ENCODE data around the gene TCEANC. TPM values are rescaled to one million over a fixed set of nuclear protein-coding genes. Genes with fewer than 3 reads are reported as not detected.
"Not testable (repeated sequence)": the region's sequence is repeated elsewhere in the genome, so short reads cannot be mapped to it uniquely, and the experiment has no call there.

Gene TCEANC
- polyA plus RNA-seq, 1 donor from 2014 or later = 5.0 TPM

DNA sequence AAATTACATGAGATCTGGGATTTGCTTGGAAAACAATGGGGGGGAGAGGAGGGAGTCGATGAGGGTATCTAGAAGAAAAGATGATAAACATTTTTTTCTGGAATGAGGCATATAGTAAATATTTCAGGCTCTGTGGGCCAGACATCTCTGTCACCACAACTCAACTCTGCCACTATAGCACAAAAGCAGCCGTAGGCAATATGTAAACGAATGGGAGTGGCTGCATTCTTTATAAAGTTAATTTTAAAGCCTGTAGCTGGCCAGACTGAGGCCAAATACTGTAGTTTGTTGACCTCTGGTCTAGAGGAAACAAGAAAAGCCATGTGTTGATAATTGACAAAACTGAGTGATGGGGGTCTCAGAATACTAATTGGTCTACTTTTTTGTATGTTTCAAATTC, 14.1 kb upstream of the TCEANC start:
- Histone ChIP-seq H3K4me3 (ENCODE audit: low read length) (no peak overlapping the region), H3K36me3 (ENCODE audit: insufficient read depth, low read length) (no peaks in the 10 kb centered on the region), H3K9me2 (ENCODE audit: insufficient read depth, low read length) (no peaks in the 10 kb centered on the region), H3K27ac (ENCODE audit: low read length) (no peak overlapping the region), H3K4me2 (ENCODE audit: low read length) (no peak overlapping the region), H3F3A (ENCODE audit: insufficient read depth, low read length, poor library complexity, severe bottlenecking) (no peaks in the 10 kb centered on the region), H2AFZ (ENCODE audit: low read depth, low read length) (no peak overlapping the region), H3K9me3 (ENCODE audit: low read length) (no peaks in the 10 kb centered on the region), H3K79me2 (replicated peaks; ENCODE audit: insufficient read depth, low read length) (no peaks in the 10 kb centered on the region), H4K20me1 (ENCODE audit: insufficient read depth) (no peaks in the 10 kb centered on the region), H3K27me3 (ENCODE audit: insufficient read depth, low read depth, low read length) (no peaks in the 10 kb centered on the region), H3K9ac (ENCODE audit: low read length) (no peak overlapping the region)
- TF ChIP-seq, protein P1, sequence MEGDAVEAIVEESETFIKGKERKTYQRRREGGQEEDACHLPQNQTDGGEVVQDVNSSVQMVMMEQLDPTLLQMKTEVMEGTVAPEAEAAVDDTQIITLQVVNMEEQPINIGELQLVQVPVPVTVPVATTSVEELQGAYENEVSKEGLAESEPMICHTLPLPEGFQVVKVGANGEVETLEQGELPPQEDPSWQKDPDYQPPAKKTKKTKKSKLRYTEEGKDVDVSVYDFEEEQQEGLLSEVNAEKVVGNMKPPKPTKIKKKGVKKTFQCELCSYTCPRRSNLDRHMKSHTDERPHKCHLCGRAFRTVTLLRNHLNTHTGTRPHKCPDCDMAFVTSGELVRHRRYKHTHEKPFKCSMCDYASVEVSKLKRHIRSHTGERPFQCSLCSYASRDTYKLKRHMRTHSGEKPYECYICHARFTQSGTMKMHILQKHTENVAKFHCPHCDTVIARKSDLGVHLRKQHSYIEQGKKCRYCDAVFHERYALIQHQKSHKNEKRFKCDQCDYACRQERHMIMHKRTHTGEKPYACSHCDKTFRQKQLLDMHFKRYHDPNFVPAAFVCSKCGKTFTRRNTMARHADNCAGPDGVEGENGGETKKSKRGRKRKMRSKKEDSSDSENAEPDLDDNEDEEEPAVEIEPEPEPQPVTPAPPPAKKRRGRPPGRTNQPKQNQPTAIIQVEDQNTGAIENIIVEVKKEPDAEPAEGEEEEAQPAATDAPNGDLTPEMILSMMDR (IDR thresholded peaks at IDR 0.05; ENCODE audit: poor library complexity, severe bottlenecking) = no peak
- no peak for TF ChIP-seq MXI1 (conservative IDR thresholded peaks at IDR 0.05; ENCODE audit: poor library complexity, severe bottlenecking)
- no peak for TF ChIP-seq POLR2AphosphoS5 (IDR thresholded peaks at IDR 0.05)
- no peak for TF ChIP-seq EP300 (conservative IDR thresholded peaks at IDR 0.05; ENCODE audit: poor library complexity, severe bottlenecking)
- TF ChIP-seq, protein P2, sequence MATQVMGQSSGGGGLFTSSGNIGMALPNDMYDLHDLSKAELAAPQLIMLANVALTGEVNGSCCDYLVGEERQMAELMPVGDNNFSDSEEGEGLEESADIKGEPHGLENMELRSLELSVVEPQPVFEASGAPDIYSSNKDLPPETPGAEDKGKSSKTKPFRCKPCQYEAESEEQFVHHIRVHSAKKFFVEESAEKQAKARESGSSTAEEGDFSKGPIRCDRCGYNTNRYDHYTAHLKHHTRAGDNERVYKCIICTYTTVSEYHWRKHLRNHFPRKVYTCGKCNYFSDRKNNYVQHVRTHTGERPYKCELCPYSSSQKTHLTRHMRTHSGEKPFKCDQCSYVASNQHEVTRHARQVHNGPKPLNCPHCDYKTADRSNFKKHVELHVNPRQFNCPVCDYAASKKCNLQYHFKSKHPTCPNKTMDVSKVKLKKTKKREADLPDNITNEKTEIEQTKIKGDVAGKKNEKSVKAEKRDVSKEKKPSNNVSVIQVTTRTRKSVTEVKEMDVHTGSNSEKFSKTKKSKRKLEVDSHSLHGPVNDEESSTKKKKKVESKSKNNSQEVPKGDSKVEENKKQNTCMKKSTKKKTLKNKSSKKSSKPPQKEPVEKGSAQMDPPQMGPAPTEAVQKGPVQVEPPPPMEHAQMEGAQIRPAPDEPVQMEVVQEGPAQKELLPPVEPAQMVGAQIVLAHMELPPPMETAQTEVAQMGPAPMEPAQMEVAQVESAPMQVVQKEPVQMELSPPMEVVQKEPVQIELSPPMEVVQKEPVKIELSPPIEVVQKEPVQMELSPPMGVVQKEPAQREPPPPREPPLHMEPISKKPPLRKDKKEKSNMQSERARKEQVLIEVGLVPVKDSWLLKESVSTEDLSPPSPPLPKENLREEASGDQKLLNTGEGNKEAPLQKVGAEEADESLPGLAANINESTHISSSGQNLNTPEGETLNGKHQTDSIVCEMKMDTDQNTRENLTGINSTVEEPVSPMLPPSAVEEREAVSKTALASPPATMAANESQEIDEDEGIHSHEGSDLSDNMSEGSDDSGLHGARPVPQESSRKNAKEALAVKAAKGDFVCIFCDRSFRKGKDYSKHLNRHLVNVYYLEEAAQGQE (IDR thresholded peaks at IDR 0.05; ENCODE audit: borderline replicate concordance) = no peak
- no peak for TF ChIP-seq TAF1 (IDR thresholded peaks at IDR 0.05; ENCODE audit: low read depth)
- no peak for TF ChIP-seq SMC3 (conservative IDR thresholded peaks at IDR 0.05; ENCODE audit: poor library complexity)
- TF ChIP-seq EZH2 (IDR thresholded peaks at IDR 0.05; ENCODE audit: borderline replicate concordance, insufficient read depth, low read length, poor library complexity, severe bottlenecking) = no peak
- TF ChIP-seq RAD21 (conservative IDR thresholded peaks at IDR 0.05) = no peak

DNA sequence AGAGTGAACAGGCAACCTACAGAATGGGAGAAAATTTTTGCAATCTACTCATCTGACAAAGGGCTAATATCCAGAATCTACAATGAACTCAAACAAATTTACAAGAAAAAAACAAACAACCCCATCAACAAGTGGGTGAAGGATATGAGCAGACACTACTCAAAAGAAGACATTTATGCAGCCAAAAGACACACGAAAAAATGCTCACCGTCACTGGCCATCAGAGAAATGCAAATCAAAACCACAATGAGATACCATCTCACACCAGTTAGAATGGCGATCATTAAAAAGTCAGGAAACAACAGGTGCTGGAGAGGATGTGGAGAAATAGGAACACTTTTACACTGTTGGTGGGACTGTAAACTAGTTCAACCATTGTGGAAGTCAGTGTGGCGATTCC, 11.3 kb upstream of the TCEANC start:
- not testable (repeated sequence) for H3K4me3 ChIP-seq (ENCODE audit: low read length); H3K9ac ChIP-seq (ENCODE audit: low read length); H3K36me3 ChIP-seq (ENCODE audit: insufficient read depth, low read length); H3F3A ChIP-seq (ENCODE audit: insufficient read depth, low read length, poor library complexity, severe bottlenecking); H3K4me2 ChIP-seq (ENCODE audit: low read length); H3K9me2 ChIP-seq (ENCODE audit: insufficient read depth, low read length); H3K27me3 ChIP-seq (ENCODE audit: insufficient read depth, low read depth, low read length); H3K9me3 ChIP-seq (ENCODE audit: low read length); H3K79me2 ChIP-seq (replicated peaks; ENCODE audit: insufficient read depth, low read length); H4K20me1 ChIP-seq (ENCODE audit: insufficient read depth); H2AFZ ChIP-seq (ENCODE audit: low read depth, low read length); H3K27ac ChIP-seq (ENCODE audit: low read length)
